NB4 (cell line): ENCODE results near the gene ELOVL3.

Source experiments
- CTCF ChIP-seq: IDR thresholded peaks from one replicate; pipeline ENCODE4 v1.5.1; 2012; ENCODE audit warnings: low read depth, low read length
- POLR2A ChIP-seq: IDR thresholded peaks from 2 replicates; pipeline ENCODE4 v1.6.1; 2011; ENCODE audit warnings: mild to moderate bottlenecking; ENCODE audit not compliant: insufficient read length; ENCODE audit errors: extremely low read depth
- TF ChIP-seq, protein P1 (sequence below): IDR thresholded peaks from 2 replicates; pipeline ENCODE4 v1.6.1; 2011; ENCODE audit warnings: low read depth, low read length

GRCh38 chr10:102200751-102201640 lies 25.1 kb upstream of the ELOVL3 start:
- TF ChIP-seq CTCF (no peak), POLR2A (no peak)
- TF ChIP-seq, protein P1, sequence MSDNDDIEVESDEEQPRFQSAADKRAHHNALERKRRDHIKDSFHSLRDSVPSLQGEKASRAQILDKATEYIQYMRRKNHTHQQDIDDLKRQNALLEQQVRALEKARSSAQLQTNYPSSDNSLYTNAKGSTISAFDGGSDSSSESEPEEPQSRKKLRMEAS: peak; percentile 30; the same call in 1 of the 2 replicates
